Left ventricle myocardium superior (tissue), 1 donor: ENCODE data around the gene MARS1. TPM values are rescaled to one million over a fixed set of nuclear protein-coding genes. Genes with fewer than 3 reads are reported as not detected.

Experiments used
- ATAC-seq: fragments of 200-7000 bp; cut with Tn5 transposase; one replicate; pipeline ENCODE4 v1.9.1; 2020; ENCODE audit warnings: mild to moderate bottlenecking, moderate library complexity
- DNase-seq: peaks from one replicate; pipeline ENCODE4 v3.0.0-alpha.2; 2020
- intact Hi-C: fragments of 100-400 bp; cut with micrococcal nuclease; formaldehyde crosslinking; loops from one replicate; pipeline ENCODE4 v1.11.0; 2022
- total RNA-seq: library from RNA; stranded (reverse); fragmentation: NEBNext Ultra II Directional; extraction: Animal tissue kit (Norgen Biotek cat#: 25700); gene quantifications from one replicate; pipeline ENCODE4 v1.2.1, GENCODE V29; 2021
- donor health status: DM: no; HTN: yes; CAD: no; lungs with severe emphysema.

Gene MARS1
- total RNA-seq, 1 donor from 2014 or later, result 72.7 TPM

GRCh38 chr12:57455374-57456144 lies 32.3 kb upstream of the MARS1 start:
- DNase-seq (no peak), ATAC-seq (no peak)
- intact Hi-C loops, result no loop called here

- intact Hi-C loops, result no loop called here
- DNase-seq, result no peak
- no peak for ATAC-seq
Observed at GRCh38 chr12:57456145-57456700, 31.6 kb upstream of the MARS1 start.

GRCh38 chr12:57456737-57457490 lies 31.0 kb upstream of the MARS1 start:
- intact Hi-C loops, result no loop called here
- DNase-seq, result no peak

GRCh38 chr12:57458665-57459054 lies 29.2 kb upstream of the MARS1 start:
- DNase-seq, result no peak
- intact Hi-C loops, result no loop called here

More at GRCh38 chr12:57456737-57457490, 31.0 kb upstream of the MARS1 start:
- ATAC-seq, result no peak

GRCh38 chr12:57459055-57459749 lies 28.7 kb upstream of the MARS1 start:
- peak; percentile 76 for ATAC-seq
- intact Hi-C loops, result no loop called here
- peak; percentile 95 for DNase-seq

More at GRCh38 chr12:57458665-57459054, 29.2 kb upstream of the MARS1 start:
- no peak for ATAC-seq

- ATAC-seq (peak; percentile 55), DNase-seq (no peak)
- intact Hi-C loops, result no loop called here
Observed at GRCh38 chr12:57459750-57460467, 28.0 kb upstream of the MARS1 start, which contains the start of gene GLI1. GLI1 (plus strand) TSS chr12:57459785; CDS start chr12:57463692, 3,907 bp downstream.

GRCh38 chr12:57460468-57460784 lies 27.4 kb upstream of the MARS1 start:
- ATAC-seq (no peak), DNase-seq (no peak)
- intact Hi-C loops, result no loop called here

GRCh38 chr12:57460841-57461275 lies 27.0 kb upstream of the MARS1 start:
- intact Hi-C loops, result no loop called here
- peak; percentile 40 for DNase-seq
- ATAC-seq, result no peak

- intact Hi-C loops, result no loop called here
- DNase-seq (peak; percentile 79), ATAC-seq (peak; percentile 63)
Observed at GRCh38 chr12:57461276-57461916, 26.5 kb upstream of the MARS1 start.

- no peak for DNase-seq
- intact Hi-C loops, result no loop called here
- peak; percentile 0 for ATAC-seq
Observed at GRCh38 chr12:57461917-57462250, 26.0 kb upstream of the MARS1 start.

GRCh38 chr12:57462251-57462911 lies 25.5 kb upstream of the MARS1 start:
- intact Hi-C loops, result no loop called here
- peak; percentile 85 for DNase-seq
- ATAC-seq, result peak; percentile 75

GRCh38 chr12:57462912-57463253 lies 25.0 kb upstream of the MARS1 start:
- DNase-seq, result no peak
- no peak for ATAC-seq
- intact Hi-C loops, result no loop called here

- intact Hi-C loops, result no loop called here
- no peak for ATAC-seq
- no peak for DNase-seq
Observed at GRCh38 chr12:57464569-57464968, 23.3 kb upstream of the MARS1 start.

GRCh38 chr12:57465030-57465746 lies 22.7 kb upstream of the MARS1 start:
- no peak for DNase-seq
- intact Hi-C loops, result no loop called here
- no peak for ATAC-seq

GRCh38 chr12:57465747-57466505 lies 21.9 kb upstream of the MARS1 start:
- DNase-seq (no peak), ATAC-seq (no peak)
- intact Hi-C loops, result no loop called here

- intact Hi-C loops, result no loop called here
- no peak for ATAC-seq
- no peak for DNase-seq
Observed at GRCh38 chr12:57467212-57467874, 20.5 kb upstream of the MARS1 start.
